ENCODE results near the gene OR7G2. TPM values are rescaled to one million over a fixed set of nuclear protein-coding genes. Genes with fewer than 3 reads are reported as not detected.
"Not testable (repeated sequence)": the region's sequence is repeated elsewhere in the genome, so short reads cannot be mapped to it uniquely, and the experiment has no call there.

OR7G2 gene
- total RNA-seq, 1 experiment from 2014 or later = not detected

DNA sequence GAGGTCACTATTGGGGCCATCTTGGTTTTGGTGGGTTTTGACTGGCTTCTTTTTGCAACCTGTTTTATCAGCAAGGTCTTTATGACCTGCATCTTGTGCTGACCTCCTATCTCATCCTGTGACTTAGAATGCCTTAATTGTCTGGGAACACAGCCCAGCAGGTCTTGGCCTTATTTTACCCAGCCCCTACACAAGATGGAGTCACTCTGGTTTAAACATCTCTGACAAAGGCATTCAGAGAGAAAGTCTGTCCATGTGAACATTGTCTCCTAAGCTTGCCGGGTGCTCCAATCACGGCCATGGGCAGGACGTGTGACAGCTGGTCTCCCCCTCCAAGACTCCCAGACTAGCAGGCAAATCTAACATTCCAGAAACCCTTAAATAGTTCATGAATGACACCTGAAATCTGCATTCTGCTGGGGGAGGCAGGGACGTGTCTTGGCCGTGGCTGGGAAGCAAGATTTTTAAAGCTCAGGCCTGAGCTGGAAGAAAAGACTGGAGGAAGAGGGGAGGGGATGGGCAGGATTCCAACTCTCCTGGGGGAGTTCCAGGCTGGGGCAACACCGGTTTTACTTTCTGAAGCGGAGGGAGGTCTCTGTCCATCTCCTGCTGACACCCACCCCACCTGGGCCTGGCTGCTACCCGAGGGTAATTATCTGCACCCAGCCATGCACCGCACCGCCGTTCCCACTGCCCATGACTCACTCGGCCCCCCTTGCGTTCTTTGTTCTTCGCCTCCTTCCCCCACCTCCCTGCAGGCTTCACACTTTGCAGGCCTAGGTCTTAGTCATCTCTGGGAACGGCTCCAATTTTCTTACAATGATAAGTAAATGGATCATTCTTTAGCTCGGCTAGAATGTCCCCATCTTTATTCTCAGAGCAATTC is 32.0 kb downstream of the OR7G2 start:
- DNase-seq (ENCODE audit: low read depth) = peak; percentile 93

GRCh38 chr19:9073806-9074205 is 33.5 kb downstream of the OR7G2 start:
- DNase-seq (ENCODE audit: low read depth) = no peak

GRCh38 chr19:9071720-9072119 is 35.6 kb downstream of the OR7G2 start:
- not testable (repeated sequence) for DNase-seq (ENCODE audit: low read depth)

DNA sequence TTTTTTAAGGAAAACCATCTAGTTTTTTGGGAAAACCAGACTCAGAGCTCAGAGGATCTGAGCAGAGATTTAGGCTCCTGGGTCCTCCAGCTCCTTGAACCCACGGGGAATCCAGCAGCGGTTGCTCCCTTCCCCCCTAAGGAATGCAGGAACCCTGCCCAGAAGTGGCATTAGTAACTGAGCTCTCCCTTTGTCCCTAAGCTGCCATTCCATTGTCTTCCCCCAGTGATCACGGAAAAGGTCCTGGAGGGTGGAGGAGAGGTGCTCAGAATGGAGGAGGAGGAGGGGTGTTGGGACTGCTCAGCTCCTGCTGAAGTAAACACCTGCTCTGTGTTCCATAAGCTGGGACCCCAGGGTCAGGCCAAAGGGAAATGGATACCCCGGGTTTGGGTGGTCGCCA is 37.2 kb downstream of the OR7G2 start:
- no peak for DNase-seq (ENCODE audit: low read depth)

DNA sequence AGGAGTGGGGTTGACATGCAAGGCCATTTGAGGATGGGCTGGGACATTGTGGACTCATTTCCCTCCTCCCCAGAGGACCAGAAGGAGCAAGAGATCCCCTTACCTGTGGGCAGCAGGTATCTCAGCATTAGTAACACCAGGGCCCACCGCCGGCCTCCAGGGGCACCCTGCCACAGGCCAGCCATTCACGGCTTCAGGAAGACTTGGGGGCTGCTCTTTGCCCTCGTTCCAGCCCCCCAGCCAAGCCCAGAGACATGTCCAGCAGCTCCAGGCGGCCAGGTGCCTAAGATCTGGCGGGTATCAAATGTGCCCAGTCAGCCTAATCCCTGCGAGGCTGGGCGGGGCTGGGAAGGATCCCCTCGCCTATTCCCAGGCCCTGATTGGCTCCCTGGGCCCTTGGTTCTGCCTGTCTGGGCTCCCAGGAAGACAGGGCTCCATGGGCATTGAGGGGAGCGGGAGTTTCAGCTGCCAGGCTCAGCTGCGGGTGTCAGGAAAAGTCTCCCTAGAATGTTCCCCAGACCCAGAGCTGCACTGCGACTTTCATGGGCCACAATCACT is 41.7 kb downstream of the OR7G2 start:
- DNase-seq (ENCODE audit: low read depth) = no peak

DNA sequence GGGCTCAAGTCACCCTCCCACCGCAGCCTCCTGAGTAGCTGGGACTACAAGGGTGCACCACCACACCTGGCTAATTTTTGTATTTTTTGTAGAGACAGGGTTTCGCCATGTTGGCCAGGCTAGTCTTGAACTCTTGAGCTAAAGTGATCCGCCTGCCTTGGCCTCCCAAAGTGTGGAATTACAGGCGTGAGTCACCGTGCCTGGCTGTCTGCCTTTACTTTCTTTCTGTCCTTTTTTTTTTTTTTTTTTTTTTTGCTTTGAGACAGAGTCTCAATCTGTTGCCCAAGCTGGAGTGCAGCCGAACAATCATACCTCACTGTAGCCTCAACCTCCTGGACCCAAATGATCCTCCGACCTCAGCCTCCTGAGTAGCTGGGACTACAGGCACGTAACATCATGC is 45.4 kb downstream of the OR7G2 start:
- no peak for DNase-seq (ENCODE audit: low read depth)

- no peak for DNase-seq (ENCODE audit: low read depth)
Observed at GRCh38 chr19:9060564-9061340, 46.5 kb downstream of the OR7G2 start.

- no peak for DNase-seq (ENCODE audit: low read depth)
Observed at GRCh38 chr19:9058905-9059667, 48.2 kb downstream of the OR7G2 start.

DNA sequence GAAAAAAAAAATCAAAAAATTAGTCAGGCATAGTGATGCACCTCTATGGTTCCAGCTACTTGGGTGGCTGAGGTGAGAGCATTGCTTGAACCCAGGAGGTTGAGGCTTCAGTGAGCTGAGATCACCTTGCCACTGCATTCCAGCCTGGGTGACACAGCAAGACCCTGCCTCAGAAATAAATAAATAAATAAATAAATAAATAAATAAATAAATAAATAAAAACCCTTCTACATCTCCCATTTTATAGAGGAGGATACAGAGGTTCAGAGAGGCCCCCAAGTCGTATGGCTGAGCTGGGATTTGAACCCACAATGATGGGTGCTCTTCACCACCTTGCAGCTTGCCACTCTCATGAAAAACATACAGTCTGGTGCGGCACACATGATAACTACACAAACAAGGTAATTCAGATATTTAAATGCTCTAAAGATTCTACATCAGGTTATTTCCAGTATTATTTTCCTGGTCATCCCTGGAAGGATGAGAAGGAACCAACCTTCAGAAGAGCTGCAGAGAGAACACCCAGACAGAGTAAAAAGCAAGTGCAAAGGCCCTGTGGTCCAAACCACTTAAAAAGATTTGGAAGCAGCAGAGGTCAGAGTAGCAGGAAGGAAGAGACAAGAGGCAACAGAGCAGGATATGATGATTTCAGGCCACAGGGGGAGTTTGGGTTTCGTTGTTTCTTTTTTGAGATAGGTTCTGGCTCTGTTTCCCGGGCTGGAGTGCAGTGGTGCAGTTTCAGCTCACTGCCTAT is 49.6 kb downstream of the OR7G2 start:
- DNase-seq (ENCODE audit: low read depth) = no peak

- not testable (repeated sequence) for DNase-seq (ENCODE audit: low read depth)
Observed at GRCh38 chr19:9056131-9056530, 51.1 kb downstream of the OR7G2 start.

DNA sequence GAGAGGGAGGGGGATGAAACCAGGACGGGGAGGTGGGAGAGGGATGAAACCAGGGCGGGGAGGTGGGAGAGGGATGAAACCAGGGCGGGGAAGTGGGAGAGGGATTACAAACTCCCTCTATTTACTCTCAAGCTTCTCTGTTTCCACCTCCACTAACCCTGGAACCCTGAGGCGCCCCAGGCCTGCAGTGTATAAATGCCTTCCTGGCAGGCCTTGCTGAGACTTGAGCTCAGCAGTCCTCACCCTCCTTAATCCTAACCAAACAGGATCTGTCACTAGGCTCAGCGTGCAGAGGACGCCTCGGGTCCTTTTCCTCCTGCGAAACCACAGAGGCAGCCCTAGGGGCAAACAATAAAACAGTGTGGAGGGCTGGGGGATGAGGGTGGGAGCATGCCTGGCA is 52.5 kb downstream of the OR7G2 start:
- no peak for DNase-seq (ENCODE audit: low read depth)

GRCh38 chr19:9054207-9054606 is 53.1 kb downstream of the OR7G2 start:
- no peak for DNase-seq (ENCODE audit: low read depth)

- DNase-seq (ENCODE audit: low read depth) = not testable (repeated sequence)
Observed at GRCh38 chr19:9053674-9054073, 53.6 kb downstream of the OR7G2 start.

DNA sequence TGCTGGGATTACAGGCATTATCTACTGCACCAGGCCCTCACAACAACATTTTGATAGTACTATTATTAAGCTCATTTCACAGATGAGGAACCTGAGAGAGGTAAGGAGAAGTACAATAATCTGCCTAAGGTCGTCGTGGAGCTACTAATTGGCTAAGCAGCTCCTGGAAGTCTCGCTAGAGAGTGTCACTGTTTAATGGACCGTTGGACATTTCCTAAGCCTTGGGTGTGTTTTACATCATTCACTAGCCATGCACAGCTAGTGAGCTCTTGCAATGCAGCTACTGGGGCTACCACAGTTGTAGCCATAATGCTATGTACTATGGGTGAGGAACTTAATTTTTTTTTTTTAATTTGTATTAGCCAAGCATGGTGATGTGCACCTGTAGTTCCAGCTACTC is 54.4 kb downstream of the OR7G2 start:
- no peak for DNase-seq (ENCODE audit: low read depth)

Small RNAs within 50 kb of the gene (small RNA-seq; reads per million reads assigned to genes)
- not detected for gene OR1M4P

Other genes with a start within 250 kb of the OR7G2 start
- gene MUC16, start 97.1 kb downstream of the OR7G2 start, total RNA-seq (2014; rRNA removed; shearing (Covaris generic)) = not detected in 2 replicates
- gene OR1M1, start 20.4 kb downstream of the OR7G2 start, total RNA-seq (2014; rRNA removed; shearing (Covaris generic)) = not detected in 2 replicates
- gene OR7G1, start 8.3 kb upstream of the OR7G2 start, total RNA-seq (2014; rRNA removed; shearing (Covaris generic)) = not detected in 2 replicates
- not detected in 2 replicates for gene OR7G3, start 19.5 kb upstream of the OR7G2 start, total RNA-seq (2014; rRNA removed; shearing (Covaris generic))
- gene ZNF317, start 32.9 kb upstream of the OR7G2 start, total RNA-seq (2014; rRNA removed; shearing (Covaris generic)) = 21.4 TPM in 2 replicates
- gene OR7D2, start 71.5 kb upstream of the OR7G2 start, total RNA-seq (2014; rRNA removed; shearing (Covaris generic)) = not detected in 2 replicates
- not detected in 2 replicates for gene OR7D4, start 112.1 kb upstream of the OR7G2 start, total RNA-seq (2014; rRNA removed; shearing (Covaris generic))
- not detected in 2 replicates for gene OR7E24, start 143.5 kb upstream of the OR7G2 start, total RNA-seq (2014; rRNA removed; shearing (Covaris generic))
- gene ZNF699, start 202.4 kb upstream of the OR7G2 start, total RNA-seq (2014; rRNA removed; shearing (Covaris generic)) = 1.1 and 2.2 TPM in 2 replicates
- 7.6 and 8.4 TPM in 2 replicates for gene ZNF559, start 216.7 kb upstream of the OR7G2 start, total RNA-seq (2014; rRNA removed; shearing (Covaris generic))